Fibroblast of lung (primary cell): ENCODE measurements around the gene CXCL12.

ENCODE experiments used
- EZH2 ChIP-seq: IDR thresholded peaks from 2 replicates; pipeline ENCODE4 v1.5.1; 2012; ENCODE audit warnings: low read length, control low read depth, mild to moderate bottlenecking; ENCODE audit errors: missing control alignments
- TF ChIP-seq, protein P1 (sequence below), 2 donors: IDR thresholded peaks in 1 of 2; conservative IDR thresholded peaks in 1 of 2; 1 replicate in 1 of 2; 2 replicates in 1 of 2; pipeline ENCODE4 v1.5.1; 2011 to 2012; ENCODE audit warnings: low read length in 2 of 2, control low read depth in 1 of 2, inconsistent platforms in 1 of 2, low read depth in 1 of 2, mild to moderate bottlenecking in 1 of 2

DNA sequence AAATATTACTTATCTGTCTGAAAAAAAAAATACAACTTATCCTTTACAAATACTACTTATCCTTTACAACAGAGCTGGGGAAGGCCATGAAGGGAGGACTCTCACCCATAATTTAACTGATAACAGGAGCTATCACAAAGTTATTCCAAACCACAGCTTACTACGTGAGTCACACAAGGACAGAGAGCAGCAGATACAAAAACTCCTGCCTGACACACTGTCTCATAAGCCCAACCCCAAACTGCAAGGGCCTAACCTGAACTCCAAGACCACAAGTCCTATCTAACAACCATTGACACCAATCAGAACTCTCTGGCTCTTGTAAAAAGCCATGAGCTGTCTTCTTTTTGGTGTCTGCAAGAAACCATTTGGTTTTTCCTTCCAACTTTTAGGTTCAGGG lies 28.5 kb upstream of the CXCL12 start:
- TF ChIP-seq, protein P1, sequence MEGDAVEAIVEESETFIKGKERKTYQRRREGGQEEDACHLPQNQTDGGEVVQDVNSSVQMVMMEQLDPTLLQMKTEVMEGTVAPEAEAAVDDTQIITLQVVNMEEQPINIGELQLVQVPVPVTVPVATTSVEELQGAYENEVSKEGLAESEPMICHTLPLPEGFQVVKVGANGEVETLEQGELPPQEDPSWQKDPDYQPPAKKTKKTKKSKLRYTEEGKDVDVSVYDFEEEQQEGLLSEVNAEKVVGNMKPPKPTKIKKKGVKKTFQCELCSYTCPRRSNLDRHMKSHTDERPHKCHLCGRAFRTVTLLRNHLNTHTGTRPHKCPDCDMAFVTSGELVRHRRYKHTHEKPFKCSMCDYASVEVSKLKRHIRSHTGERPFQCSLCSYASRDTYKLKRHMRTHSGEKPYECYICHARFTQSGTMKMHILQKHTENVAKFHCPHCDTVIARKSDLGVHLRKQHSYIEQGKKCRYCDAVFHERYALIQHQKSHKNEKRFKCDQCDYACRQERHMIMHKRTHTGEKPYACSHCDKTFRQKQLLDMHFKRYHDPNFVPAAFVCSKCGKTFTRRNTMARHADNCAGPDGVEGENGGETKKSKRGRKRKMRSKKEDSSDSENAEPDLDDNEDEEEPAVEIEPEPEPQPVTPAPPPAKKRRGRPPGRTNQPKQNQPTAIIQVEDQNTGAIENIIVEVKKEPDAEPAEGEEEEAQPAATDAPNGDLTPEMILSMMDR (conservative IDR thresholded peaks at IDR 0.05 in 1 of 2, IDR thresholded peaks at IDR 0.05 in 1 of 2; ENCODE audit: low read depth in 1 of 2, low read length in 2 of 2) = no peak
- no peak for TF ChIP-seq EZH2
